Loucy (cell line): ENCODE measurements around the gene CST5.

ENCODE experiments used
- EZH2phosphoT487 ChIP-seq: fragments of 200-600 bp; IDR thresholded peaks from 2 replicates; pipeline ENCODE4 v1.6.1; 2018; ENCODE audit warnings: antibody characterized with exemption, mild to moderate bottlenecking, moderate library complexity, borderline replicate concordance
- TF ChIP-seq, protein P1 (sequence below): fragments of 200-600 bp; sonication (generic); conservative IDR thresholded peaks from 2 replicates; pipeline ENCODE4 v1.5.1; 2014; ENCODE audit warnings: mild to moderate bottlenecking, antibody characterized with exemption, low read length

DNA sequence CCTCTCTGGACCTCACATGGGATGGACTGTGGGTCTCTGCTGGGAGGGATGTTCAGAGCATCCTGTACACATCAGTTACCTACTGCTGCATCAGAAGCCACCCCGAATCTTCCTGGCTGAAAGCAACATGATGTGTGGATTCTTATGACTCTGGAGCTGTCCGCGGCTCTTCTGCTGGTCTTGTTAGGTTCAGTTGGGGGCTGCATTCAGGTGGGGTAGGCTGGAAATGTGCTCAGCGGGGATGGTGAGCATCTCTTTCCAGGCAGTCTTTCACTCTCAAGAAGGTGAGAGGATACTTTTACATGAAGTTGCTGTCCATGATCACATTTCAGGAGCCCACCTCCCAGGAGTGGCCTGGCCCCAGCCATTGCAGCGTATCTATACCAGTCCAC, 5.2 kb upstream of the CST5 start:
- TF ChIP-seq EZH2phosphoT487 = no peak
- TF ChIP-seq, protein P1, sequence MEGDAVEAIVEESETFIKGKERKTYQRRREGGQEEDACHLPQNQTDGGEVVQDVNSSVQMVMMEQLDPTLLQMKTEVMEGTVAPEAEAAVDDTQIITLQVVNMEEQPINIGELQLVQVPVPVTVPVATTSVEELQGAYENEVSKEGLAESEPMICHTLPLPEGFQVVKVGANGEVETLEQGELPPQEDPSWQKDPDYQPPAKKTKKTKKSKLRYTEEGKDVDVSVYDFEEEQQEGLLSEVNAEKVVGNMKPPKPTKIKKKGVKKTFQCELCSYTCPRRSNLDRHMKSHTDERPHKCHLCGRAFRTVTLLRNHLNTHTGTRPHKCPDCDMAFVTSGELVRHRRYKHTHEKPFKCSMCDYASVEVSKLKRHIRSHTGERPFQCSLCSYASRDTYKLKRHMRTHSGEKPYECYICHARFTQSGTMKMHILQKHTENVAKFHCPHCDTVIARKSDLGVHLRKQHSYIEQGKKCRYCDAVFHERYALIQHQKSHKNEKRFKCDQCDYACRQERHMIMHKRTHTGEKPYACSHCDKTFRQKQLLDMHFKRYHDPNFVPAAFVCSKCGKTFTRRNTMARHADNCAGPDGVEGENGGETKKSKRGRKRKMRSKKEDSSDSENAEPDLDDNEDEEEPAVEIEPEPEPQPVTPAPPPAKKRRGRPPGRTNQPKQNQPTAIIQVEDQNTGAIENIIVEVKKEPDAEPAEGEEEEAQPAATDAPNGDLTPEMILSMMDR = no peak
